GM21423 (cell line): ENCODE measurements around the gene TTC8.
"Not testable (repeated sequence)": the region's sequence is repeated elsewhere in the genome, so short reads cannot be mapped to it uniquely, and the experiment has no call there.

Source experiments
- ATAC-seq: cut with Tn5 transposase; IDR thresholded peaks from one replicate; pipeline ENCODE4 v1.9.1; 2021; ENCODE audit warnings: mild to moderate bottlenecking, moderate library complexity; ENCODE audit not compliant: unreplicated experiment

TTC8 gene

DNA sequence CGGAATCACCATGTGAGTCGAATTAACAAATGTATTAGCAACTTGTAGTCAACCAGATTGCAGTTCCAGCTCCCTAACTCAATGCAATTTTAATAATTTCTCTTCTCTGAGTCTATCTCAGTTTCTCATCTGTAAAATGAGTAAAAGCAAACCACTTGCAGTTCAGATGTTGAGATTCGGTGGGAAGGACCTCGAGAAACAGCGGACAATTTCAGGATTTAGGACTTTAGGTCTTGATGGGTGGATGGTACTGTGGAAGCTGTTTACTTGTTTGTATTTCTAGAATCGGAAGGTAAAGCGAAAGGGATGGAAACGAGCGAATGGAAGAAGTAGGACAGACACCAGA lies 510 bp upstream of the TTC8 start:
- ATAC-seq = no peak

DNA sequence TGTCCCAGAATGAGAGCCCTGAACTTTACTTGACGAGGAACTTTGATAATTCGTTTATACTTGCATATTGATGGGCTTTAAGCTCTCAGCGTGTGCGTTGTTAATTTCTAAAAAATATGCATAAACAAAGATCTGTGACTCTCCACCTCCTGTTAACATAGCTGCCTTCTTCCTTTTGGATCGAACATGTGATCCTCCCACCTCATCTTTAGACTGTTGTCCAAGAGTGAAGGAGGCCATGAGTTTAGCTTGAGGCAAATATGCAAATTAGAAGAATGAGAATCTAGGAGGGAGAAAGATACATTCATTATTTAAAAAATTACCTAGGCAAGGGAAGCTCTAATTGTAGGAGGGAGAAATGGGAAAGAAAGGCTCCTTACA lies 617 bp downstream of the TTC8 start:
- no peak for ATAC-seq

DNA sequence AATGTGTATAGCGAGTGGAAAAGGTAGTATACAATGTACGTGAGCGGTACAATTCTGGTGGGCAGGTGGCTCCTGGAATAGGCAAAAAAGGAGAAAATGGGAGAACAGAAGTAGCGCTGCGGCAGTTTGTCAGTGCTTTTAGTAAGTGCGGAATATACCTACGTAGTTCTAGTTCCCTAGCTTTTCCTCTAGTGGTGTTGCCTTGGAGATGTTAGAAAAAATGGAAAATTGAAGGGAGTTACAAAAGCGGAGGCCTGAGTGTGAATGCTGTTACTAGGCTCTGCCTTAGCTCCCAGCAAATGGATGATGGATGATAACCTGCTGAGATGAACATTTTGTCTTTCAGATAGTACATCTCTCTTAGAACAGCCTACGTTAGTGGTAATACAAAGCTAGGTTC lies 1.1 kb downstream of the TTC8 start:
- ATAC-seq = no peak

DNA sequence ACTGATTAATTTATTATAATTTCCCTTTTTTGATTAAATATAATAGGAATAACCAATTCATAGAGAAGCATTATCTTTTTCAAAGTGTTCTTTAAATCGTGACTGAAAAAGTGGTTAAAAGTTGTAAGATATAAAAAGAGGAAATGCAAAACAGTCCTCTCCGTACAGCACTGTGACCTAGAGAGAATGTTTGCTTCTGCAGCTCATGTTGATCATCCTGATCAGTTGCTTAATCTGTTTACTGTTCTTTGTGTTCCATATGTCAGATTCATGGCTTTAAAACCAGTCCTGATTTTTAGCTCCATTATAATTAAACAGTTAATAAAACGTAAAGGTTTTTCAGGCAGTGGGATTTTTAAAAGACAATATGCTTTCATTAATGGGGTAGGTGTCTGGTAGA lies 4.7 kb downstream of the TTC8 start:
- ATAC-seq = no peak

DNA sequence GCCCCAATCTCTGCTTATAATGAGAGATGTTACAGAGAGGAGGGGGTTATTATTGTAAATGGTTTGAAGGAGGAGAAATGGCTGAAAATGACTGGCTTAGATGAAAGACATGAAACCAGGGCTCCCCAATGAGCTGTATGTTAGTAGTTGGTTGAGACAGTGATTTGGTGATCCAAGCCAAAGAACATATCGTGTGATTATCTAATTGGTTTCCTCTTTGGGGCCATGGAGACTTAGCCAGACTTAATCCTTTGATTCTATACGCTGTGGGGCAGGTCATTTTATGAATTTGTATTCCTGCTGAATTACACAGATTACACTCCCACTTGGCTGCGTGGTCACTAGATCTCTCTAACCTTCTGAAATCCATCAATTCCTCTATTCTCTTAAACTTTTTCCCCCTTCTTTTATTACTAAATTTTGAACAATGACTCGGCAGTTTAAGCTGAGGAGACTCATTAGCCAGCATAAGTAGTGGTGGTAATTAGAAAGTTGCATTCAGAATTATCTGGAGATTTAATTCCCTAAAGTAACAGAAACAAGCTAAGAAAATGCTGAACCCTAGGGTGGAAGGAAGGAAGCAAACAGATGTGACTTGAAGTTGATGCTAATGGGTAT lies 5.3 kb downstream of the TTC8 start:
- ATAC-seq = no peak

DNA sequence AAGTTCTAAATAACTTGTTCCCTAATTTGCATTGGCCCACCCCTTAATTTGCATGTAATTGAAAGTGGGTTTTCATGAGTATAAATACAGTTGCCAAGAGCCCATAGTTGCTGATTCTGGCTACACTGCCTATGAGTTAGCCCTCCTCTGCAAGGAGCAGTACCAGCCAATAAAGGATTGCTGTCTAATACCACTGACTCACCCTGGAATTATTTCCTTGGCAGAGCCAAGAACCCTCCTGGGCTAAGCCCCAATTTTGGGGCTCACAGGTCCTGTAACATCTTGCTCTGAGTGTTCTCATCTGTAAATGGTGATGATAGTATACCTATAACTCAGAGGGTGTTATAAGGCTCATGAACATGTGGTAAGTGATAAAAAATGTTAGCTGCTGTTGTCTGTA lies 6.8 kb downstream of the TTC8 start:
- no peak for ATAC-seq

DNA sequence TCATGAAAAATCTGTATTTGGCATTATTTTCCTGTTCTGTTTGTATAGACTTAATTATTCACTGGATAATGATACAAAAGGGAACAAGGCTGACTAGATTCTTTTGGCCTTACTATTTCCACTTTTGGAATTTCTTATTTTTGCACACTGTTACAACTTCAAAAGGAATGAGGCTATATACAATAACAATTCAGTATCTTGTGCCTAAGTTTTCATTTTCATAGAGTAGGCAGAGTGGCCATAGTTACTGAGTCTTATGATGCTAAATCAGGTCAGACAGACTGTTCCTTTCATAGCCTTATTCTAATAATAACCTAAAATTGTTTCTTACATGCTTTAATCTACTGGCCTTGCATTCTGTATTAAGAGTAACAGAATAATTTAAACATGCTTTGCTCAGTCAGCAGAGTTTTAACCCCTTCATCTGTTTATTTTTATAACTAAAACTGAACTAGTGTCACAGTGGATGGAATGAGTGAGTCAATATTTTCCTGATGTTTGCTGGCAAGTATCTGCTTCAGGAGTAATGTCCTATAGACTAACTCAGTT lies 10.5 kb downstream of the TTC8 start:
- no peak for ATAC-seq

DNA sequence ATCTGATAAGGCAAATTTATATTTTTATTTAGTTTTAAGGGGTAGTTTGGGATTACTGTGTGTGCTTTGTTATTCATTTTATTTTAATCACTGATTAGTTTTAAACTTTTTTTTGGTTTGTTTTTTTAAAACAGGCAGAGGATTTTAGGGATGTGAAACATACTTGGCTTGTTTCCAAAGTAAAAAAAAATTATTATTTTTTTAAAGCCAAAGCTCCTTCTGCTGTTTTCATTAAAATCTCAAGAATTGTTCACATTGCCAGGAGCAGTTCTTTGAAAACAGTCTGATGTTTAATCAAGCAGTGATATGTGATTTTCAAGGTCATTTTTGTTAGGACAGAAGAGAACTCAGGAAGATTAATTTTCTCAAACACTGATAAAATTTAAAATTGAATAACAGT lies 11.2 kb downstream of the TTC8 start:
- no peak for ATAC-seq

DNA sequence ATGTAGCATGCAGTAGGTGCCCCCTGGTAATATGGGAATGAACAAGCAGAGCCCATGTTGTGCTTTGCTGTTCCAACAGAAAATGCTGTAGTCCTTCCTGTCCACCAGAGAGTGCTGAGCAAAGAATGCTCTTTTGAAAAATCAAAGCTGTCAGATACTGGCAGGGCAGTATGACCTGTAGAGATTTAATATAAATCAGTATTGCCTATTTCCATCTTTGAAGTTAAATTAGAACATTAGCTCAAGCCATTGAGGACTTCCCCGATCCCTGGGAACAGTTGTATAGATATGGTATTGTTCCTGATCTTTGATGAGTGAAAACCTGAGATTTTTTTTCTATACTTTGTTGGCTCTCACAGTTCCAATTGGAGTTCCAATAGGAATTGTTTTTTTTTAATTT lies 13.0 kb downstream of the TTC8 start:
- ATAC-seq = no peak

DNA sequence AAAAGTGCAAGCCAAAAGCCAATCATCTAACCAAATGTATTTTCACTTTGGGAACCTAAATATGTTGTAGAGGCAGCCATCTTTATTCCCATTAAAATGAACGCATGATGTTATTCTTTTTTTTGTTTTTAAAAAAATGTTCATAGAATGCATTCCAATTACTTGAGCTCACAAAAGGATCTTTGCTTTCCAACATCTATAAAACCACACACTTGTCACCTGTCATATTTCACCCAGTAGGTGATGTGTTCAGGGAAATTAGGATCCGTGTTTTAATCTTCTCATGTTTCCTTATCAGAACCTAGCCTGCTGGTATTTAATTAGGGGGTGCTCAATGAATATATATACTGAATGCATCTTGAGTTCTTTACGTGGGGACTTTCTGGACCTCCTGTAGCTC lies 13.6 kb downstream of the TTC8 start:
- no peak for ATAC-seq

DNA sequence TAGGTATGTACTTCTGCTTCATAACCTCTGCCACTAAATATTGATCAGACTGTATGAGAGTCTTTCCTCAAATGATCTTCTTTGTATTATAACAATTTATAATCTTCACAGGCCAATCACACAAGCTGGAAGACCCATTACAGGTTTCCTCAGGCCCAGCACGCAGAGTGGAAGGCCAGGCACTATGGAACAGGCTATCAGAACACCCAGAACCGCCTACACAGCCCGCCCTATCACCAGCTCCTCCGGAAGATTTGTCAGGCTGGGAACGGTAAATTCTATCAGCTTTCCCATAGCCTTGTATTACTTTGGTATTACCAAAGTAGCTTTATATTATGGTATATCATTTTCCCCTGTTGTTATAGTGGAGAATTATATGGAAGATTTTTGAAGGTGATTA lies 16.5 kb downstream of the TTC8 start:
- ATAC-seq = no peak

DNA sequence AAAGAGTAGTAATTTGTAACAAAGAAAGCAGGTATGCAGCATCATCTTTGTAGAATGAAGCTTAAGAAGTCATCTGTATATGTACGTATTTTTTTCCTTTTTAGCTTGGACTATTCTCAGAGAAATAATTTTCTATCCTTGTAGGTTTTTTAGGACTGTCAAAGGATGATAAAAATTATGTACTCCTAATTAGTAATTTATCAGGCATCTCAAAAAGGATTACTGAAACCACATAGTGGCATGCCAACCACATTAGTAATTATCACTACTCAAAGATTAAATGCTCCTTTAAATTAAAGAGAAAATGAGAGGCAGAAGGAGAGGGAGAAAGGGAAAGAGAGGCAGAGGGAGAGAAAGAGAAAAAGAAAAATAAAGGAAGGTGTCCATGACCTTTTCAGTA lies 17.3 kb downstream of the TTC8 start:
- ATAC-seq = no peak

DNA sequence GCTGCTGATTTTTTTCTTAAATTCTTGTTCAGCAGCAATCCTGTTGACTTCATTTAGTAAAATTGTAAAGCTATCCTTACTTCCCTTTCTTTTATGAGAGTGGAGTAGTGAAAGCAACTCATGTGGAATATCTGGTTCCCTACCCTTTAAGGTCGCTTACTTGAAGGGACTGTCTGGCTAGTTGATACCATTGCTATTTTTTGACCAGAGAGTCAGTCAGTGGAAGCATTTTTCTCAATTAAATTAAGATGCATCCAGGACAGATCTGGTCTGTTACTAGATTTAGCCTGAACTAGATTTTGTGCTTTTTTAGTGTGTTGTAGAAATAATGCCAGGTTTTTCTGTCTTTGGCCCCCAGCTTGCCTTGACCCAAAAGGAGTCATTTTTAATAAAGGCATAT lies 18.0 kb downstream of the TTC8 start:
- ATAC-seq = no peak

DNA sequence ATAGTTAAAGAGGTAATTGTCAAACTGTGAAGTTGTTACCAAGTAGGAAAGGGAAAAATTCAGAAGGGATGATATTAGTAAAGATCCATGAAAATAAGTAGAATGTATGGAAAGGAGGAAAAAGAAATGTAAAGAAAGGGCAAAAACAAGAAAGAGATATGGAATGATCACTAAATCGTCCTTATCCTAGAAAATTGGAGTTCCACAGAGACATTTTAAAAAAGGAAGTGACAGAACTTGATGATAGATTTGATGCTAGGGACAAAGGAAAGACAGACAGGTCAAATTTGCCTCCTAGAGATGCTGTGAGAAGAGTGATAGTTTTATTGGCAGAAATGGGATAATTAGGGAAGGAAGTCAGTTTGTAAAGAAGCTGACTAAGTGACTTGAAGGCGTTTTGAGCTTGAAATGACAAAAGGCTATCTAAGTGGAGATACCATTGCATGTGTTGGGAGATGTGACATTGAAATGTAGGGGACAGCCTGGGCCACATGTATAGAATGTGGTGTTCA lies 20.6 kb downstream of the TTC8 start:
- no peak for ATAC-seq

DNA sequence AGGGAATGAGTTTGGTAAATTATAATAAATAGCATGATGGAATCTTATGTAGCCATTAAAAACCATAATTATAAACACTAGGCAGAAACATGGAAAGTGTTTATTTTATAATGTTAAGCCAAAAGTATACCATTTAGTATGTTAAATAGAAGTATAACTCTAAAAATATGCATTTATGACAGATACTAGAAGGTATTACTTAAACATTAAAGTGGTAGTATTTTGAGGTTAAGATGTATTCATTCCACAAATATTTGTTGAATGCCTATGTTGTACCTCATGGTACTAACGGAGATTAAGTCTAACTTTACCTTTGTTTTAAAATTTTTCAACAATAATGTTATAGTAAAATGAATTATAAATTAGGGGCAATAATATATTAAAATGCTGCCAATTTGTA lies 24.1 kb downstream of the TTC8 start:
- no peak for ATAC-seq

DNA sequence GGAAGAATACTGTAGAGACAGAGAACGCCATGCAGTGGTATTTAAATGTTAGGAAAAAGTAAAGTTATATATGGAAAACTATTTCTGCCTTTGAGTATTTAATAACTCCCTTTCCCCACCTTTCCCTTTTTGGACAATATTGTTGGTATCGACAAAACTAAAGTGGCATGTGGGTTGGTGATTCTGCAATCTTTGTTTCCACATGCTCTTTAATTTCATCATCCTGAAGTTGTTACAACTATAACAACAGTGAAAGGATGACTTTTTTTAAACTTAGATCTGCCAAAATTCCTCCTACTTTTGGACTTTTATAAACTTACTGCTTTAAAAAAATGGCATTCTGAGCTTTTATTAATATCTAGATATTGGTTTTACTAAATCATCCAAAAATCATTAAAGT lies 25.3 kb downstream of the TTC8 start:
- ATAC-seq = no peak

DNA sequence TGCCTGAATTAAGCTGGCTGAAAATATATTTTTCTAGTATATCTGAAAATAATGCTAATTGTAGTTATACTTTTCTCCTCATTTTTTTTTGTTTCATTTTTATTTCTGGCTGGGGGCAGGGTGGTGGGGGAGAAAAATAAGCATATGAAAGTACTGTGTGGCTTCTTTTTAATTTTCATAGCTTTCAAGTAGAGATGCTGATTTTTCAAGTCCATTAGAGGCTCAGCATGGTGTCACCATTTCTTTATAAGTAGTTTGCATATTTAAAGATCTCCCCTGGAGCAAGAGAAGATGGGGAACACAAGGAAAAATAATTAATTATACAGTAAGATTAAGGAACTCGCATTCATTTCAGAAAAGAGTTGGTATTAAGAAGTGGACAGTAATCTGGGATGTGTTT lies 27.1 kb downstream of the TTC8 start:
- ATAC-seq = no peak

DNA sequence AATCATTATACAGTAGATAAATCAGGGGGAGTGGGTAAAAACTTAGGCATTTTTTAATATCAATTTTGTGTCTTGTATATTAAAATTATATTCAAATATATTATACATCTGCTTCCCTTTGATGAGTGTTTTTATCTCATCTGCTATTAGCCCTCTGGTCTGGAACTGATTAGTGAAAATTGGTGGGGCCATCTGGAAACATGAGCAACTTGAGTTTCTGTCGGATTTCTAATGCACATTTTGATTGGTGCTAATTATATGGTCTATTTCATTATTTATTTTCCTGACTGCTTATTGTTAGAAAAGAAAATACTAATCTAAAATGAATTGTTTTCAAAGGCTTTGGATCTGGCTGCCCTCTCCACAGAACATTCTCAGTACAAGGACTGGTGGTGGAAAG lies 28.2 kb downstream of the TTC8 start:
- ATAC-seq = no peak

DNA sequence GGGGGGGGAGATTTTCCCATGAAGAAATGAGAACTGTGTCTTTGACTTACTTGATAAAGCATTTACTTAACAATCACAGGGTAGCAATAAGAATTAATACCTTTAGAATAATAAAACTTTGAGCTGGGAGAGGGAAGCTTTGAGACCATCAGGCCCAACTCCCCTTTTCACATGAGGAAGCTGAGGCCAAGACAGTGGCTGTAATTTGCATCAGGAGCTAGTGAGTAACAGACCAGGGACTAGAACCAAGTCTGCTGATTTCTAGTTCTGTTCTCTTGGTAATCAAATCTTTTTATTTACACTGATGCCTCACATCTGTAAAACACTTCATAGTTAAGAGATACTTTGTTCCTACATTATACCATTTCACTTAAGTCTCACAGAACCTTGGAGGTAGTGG lies 28.7 kb downstream of the TTC8 start:
- ATAC-seq = no peak

DNA sequence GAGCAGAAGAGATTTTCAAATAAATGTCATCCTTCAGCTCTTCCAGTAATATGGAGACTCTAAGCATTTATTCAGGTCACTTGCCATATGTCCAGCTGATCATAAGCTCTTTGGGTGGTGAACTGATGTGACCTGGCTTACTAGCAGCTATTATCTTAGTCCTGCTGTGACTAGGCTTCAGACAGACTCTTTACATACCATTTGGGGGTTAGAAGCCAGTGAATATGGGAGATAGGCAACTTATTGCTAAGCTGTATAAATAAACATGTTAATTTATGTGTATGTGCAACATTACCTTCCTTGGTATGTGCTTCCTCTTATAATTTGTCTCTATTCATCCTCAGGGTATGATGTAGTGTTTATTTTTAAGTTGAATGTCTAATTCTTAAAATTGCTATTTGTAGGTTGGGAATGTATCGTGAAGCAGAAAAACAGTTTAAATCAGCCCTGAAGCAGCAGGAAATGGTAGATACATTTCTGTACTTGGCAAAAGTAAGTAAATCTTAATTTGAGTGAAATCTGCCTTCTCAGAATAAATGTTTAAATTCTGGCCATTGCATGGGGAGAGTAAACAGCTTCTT lies 32.4 kb downstream of the TTC8 start:
- no peak for ATAC-seq

DNA sequence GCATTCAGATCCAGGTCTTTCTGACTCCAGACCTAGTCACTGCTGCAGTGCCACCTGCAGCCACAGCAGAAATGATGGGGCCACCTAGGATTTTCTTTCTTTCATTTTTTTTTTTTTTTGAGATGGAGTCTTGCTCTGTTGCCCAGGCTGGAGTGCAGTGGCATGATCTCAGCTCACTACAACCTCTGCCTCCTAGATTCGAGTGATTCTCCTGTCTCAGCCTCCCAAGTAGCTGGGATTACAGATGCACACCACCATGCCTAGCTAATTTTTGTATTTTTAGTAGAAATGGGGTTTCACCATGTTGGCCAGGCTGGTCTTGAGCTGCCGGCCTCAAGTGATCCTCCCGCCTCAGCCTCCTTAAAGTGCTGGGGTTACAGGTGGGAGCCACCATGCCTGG lies 33.4 kb downstream of the TTC8 start:
- ATAC-seq = not testable (repeated sequence)

DNA sequence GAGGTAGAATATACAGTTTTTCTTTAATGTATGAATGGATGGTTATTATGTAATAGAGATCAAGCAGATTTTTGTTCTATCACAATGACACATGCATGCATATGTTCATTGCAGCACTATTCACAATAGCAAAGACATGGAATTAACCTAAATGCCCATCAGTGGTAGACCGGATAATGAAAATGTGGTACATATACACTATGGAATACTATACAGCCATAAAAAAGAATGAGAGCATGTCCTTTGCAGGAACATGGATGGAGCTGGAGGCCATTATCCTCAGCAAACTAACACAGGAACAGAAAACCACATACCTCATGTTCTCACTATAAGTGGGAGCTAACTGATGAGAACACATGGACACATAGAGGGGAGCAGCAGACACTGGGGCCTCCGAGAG lies 34.7 kb downstream of the TTC8 start:
- ATAC-seq = not testable (repeated sequence)

DNA sequence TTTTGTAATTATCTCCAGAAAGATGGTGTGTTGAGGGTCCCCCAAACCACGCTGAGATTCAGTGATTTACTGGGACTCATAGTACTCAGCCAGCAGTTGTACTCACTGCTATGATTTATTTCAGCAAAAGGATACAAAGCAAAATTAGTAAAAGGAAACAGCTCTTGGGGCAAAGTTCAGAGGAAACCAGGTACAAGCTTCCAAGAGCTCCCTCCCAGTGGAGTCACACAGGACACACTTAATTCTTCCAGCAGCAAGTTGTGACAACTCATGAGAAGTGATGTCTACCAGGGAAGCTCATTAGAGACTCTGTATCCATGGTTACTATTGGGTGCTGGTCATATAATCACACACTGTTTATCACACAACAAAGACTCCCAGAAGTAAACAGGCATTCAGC lies 38.7 kb downstream of the TTC8 start:
- ATAC-seq = no peak
